Fibroblast of lung (primary cell): ENCODE measurements around the gene RNPEPL1.

Source experiments
- EZH2 ChIP-seq: IDR thresholded peaks from 2 replicates; pipeline ENCODE4 v1.5.1; 2012; ENCODE audit warnings: low read length, control low read depth, mild to moderate bottlenecking; ENCODE audit errors: missing control alignments
- TF ChIP-seq, protein P1 (sequence below), 2 donors: IDR thresholded peaks in 1 of 2; conservative IDR thresholded peaks in 1 of 2; 1 replicate in 1 of 2; 2 replicates in 1 of 2; pipeline ENCODE4 v1.5.1; 2011 to 2012; ENCODE audit warnings: low read length in 2 of 2, control low read depth in 1 of 2, inconsistent platforms in 1 of 2, low read depth in 1 of 2, mild to moderate bottlenecking in 1 of 2

DNA sequence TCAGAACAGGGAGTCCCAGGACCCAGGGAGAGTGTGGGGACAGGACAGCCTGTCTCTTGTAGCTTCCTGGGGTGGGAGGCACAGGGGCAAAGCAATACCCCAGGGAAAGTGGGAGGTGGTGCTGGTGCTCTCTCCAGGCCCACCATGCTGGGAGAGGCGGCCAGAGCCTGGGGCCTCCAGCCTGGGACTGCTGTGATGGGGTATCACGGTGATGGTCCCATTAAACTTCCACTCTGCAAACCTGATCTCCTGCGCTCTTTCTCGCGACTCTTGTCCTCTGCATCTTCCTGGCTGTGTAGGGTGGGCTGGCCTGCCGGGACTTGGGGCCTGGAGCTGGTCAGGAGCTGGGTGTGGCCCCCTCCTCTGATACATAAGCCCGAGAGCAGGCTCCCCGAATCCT lies 10.2 kb downstream of the RNPEPL1 start:
- TF ChIP-seq, protein P1, sequence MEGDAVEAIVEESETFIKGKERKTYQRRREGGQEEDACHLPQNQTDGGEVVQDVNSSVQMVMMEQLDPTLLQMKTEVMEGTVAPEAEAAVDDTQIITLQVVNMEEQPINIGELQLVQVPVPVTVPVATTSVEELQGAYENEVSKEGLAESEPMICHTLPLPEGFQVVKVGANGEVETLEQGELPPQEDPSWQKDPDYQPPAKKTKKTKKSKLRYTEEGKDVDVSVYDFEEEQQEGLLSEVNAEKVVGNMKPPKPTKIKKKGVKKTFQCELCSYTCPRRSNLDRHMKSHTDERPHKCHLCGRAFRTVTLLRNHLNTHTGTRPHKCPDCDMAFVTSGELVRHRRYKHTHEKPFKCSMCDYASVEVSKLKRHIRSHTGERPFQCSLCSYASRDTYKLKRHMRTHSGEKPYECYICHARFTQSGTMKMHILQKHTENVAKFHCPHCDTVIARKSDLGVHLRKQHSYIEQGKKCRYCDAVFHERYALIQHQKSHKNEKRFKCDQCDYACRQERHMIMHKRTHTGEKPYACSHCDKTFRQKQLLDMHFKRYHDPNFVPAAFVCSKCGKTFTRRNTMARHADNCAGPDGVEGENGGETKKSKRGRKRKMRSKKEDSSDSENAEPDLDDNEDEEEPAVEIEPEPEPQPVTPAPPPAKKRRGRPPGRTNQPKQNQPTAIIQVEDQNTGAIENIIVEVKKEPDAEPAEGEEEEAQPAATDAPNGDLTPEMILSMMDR (conservative IDR thresholded peaks at IDR 0.05 in 1 of 2, IDR thresholded peaks at IDR 0.05 in 1 of 2; ENCODE audit: low read depth in 1 of 2, low read length in 2 of 2), result no peak
- TF ChIP-seq EZH2, result no peak
